Stromal cell of bone marrow (primary cell): ENCODE results near the gene AAMP.

Experiments
- DNase-seq: peaks from one replicate; pipeline ENCODE4 v3.0.0-alpha.2; 2012; ENCODE audit warnings: low read depth

Gene AAMP

DNA sequence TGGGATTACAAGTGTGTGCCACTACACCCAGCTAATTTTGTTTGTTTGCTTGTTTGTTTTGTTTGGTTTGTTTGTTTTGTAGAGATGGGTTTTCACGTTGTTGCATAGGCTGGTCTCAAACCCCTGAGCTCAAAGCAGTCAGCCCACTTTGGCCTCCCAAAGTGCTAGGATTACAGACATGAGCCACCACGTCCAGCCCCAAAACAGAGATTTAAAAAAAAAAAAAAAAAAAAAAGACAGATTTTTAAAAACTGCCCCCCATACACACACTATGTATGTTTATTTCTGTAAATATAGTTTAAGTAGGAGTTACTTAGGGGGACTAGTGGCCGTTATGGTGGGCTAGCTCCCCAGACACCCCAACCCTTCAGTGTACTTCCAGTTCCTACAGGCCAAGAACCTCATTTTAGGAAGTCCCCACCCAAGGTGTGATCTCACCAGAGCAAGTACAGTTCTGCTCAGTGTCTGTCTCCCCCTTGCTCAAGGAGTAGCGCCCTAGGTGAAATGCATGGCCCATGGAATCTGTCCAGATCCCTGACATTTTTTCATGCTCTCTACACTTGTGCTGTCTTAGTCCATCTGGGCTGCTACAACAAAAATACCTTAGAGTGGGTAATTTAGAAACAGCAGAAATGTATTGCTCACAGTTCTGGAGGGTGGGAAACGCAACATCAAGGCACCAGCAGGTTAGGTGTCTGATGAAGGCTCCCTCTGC, 23.9 kb upstream of the AAMP start:
- DNase-seq: no peak

DNA sequence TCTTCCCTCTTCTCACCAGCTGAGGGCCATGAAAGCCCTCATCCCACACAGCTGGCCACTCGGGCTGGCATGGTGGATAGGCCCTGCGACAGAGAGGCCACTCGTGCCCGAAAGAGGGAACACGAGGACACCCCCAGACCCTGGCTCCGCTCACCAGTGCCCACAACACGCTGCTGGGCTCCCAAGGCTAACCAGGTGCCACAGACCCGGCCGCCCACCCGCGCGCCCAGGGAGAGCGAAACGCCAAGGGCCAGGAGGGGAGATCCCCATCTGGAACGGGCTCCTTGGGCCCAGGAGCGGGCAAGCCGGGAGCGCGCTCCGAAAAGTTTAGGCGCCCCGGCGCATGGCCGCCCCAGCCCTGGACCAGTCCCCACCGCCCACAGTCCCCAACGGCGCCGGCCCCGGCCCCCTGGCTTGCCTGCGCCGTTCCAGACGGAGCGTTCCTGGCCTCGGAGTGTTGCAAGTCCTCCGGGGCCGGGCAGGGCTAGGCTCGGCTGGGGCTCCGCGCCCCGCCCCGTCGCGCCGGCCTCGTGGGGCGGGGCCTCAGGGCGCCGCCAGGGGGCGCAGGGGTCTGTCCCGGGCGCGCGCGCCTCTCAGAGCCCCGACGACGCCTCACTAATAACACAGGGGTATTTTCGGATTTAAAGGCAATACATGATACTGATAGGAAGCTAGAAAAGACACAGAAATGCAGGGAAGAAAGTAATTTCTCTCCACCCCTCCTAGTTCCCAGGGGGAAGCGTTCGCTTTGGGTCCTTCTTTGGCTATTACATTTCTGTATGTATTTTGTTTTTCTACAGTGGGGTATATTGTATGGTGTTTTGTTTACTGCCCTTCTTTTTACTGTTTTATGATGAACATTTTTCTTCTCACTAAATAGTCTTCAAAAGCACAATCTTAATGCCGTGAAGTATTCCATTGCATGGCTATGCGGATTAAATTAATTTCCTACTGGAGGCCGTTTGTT, 22.4 kb upstream of the AAMP start, which contains the start of gene TMBIM1:
Gene TMBIM1 (minus strand): TSS at position 456 of the 967 bp plus-strand sequence. CDS start 10,362 bp downstream, outside the sequence.
- DNase-seq: peak; percentile 57

DNA sequence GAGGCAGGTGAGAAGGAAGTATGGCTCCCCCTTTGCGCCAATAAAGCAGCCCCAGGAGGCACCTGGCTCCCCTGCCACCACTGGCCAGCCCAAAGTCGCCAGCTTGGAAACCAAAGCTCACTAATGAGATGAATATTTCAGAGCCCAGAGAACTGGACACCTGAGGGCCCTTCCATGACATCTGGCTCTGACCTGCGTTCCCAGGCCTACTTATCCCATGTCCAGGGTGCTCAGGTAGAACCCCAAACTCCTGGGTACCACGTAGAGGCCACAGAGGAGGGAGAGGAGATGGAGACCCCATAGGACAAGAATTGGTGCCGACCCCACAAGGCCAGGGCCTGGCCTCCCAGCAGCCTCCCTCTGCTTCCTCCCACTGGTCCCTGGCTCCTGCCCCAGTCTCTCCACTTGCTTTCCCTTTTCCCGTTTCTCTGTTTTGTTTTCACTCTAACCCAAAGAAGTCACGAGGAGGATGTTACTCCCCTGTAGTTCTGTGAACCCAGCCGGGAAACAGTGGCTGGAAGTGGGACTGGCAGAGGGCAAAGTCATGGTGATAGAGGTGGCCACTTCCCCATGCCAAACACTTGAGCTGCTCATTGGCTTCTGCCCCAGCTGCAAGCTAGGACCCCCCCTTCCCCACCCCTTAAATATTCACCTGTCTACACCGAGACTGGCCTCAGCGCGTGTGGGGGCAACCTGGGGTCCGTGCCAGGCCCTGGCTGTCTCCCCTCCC, 21.5 kb upstream of the AAMP start:
- DNase-seq: no peak

DNA sequence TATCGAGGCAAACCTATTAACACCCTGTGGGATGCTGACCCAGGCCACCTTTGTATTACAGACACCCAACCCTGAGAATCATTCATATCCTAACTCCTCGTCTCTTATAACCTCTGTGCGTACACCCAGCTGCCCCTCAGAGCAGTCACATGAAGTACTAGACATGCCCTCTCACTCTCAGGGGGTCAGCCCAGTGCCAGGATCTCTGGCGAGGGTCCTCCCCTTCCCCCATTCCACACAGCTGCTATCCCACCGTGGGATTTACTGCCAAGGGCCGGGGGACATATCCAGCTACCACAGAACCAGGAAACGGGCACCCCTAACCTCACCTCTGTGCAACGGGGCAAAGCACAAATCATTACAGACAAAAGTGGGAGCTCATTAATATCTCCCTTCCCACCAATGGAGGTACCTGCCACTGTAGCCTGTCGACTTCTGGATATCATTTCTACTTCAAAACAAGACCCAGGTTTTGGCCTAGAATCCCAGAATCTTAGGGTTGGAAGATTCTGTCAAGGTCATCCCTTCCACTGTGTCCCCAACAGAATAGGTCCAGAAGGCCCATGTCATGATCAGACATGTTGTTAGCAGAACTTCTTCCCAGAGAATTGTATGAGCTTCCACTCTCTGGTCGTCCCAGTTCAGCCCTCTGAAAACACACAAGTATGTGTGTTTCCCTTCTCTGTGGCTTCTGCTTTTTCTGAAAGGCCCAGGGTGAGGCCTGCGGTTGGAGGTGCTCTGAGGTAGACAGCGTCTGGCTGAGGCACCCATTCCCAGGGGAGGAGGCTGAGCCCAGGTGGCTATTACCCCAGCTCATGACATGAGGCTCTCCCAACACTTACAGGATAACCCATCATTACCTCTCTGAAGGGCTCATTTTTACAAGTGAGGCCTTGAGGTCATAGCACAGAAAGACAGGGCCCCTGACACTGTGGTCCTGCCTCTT, 20.7 kb upstream of the AAMP start:
- no peak for DNase-seq

DNA sequence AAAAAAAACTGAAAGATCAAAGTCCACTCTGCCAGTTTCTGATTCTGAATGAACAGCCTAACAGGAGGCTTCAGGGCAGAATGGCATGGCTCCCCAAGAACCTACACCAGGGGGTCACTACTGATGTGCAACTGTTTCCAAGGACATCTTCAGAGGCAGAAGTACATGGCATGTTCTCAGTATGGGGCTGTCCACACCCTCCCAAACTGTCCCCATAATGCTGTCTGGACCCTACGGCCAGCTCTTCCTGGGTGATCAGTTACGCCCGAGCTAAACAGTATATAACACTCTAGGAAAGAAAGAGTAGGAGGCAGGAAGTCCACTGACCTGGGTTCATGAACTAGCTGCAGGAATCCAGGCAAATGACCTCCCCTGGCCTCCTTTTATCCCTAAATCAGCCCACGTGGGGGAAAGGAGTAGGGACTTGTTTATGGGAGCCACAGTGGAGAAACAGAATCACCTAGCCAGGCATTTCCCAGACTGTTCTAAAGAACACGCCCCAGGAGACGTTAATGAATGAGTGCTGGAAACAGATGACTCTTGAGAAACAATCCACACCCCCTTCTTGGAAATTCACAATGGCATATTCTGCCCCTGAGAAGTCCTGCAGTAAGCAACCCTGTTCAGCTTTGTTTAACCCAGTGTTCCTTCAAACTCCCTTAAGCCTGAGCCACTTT, 19.8 kb upstream of the AAMP start:
- peak; percentile 61 for DNase-seq

DNA sequence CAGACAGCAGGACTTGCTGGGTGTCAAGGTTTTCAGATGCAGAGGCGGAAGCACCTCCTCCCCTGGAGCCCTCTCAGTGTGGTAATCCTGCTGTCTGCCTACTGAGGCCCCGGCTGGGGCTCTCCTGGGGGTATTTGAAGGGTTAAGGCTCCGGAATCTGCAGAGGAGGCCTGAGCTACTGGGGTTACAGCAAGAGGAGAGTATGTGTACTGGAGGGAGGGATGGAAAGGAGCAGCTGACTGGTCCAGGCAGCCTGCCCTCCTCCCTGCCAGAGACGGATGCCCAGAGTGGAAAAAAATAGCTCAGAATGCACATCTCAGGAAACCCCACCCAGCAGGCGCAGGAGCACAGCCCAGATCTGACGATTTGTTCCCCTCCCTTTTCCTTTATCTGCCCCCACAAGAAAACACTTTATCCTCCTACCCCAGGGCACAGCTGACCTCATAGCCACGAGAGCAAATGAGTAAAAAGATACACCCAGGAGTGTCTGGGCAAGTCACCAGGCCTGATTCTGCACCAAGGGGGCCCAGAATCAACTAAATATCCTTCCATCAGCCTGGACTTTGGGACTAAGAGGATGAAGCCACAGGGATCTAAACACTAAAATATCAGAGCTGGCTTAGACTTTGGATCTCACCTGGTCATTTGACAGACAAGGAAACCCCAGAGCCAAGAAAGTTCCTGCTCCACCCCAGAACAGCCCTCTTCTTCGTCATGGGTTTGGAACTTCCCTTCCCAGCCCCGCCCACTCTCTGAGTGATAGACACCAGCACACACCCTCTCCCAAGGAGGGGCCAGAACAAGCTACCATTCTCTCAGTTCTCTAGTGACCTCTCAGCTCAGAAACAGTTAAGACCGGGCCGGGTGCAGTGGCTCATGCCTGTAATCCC, 16.9 kb upstream of the AAMP start:
- DNase-seq: peak; percentile 97

DNA sequence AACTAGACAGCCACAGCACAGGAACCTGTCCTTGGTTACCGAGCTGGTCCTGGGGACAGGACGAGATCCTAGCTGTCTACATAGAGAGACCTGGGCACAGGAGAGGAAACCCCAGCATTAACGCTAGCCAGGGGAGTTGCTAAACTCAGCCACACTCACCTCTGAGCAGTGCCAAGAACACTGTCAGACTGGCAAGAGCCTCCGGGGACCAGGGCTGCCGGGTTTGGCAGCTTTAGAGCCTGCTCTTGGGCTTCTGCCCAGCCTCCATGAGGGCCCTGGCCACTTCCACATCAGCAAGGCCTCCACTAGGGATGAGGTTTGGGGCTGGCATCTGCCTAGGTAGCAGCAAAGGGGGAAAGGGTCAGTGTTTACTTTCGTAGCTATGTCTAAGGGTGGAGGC, 15.7 kb upstream of the AAMP start:
- DNase-seq: peak; percentile 66

DNA sequence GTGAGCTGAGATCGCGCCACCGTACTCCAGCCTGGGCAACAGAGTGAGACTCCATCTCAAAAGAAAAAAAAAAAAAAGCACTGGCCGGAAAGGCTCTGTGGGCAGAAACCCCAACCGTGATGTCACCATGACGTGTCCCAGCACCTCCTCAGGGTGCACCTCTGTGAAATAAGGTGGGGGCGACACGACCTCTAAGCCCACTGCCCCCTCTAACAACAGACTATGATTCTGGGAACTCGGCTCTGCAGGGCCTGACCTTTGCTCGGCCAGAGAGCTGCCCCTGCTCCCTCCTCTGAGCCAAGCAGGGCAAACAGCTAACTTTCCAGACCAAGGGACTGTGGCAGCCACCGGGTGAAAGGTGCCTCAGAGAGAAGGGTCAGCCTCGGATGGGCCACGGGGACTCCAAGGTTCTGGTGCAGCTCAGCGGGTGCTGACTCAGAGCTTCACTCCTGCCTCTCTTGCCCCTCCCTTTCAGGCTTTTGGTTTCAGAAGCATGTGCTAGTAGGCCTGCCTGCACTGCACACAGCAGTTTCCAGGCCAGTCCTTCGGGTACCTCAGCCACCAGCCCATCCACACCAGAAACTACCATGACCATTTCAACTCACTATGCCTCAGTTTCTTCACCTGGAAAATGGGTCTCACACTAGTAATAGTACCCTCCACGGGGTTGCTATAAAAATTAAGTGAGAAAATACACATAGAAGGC, 14.3 kb upstream of the AAMP start:
- DNase-seq: peak; percentile 76

DNA sequence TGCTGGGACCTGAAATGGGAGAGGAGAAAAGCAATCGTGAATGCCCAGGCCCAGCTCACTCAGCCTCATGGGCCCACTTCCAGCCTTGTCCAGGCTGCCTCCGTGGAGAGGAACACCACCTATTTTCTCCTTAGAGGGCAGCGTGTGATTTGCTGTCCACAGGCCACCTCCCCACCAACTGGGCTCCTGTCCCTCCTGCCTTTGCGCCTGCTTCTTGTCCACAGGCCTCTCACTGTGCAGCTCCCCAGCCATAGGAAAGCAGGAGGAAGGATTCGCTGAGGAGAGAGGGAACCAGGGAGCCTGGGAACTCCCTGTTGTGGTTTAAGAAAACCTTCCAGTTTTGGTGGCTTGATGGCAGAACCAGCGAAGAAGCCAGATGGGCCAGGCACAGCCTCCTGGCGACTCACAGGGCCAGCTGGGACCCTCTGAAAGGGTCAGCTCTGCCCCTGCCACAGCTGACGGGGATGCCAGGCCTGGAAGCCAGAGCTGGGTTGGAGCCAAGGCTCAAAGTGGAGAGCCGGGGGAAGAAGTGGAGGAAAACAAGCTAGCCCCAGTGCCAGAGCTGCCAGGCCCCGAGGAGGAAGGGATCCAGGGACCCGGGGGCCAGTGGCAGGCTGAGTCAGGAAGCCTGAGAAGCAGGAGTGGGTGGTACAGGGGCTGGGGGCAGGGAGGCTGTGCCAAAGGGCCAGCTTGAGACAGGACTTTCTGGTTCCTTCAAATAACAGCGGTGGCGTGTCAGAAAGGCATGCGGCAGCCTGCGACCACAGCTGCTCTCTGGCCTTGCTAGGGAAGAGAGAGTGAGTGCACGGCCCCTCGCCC, 12.4 kb upstream of the AAMP start:
- no peak for DNase-seq

DNA sequence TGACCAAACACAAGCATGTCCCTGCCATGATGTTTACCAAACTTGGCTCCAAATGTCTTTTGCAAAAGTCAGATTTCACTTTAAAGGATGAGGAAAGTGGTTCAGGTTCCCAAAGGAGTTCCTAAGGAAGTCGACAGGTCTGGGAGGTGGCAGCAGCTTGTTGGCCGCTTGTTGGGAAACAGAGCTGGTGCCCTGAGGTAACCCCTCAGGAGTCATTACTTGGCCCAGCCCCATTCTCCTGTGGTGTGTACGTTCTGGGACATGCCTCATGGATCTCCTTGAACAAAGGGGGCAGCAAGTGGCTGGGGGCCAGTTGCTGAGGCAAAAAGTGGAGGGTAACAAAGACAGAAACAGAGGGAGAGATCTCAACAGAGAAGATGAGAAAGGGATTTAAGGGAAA, 11.5 kb upstream of the AAMP start:
- DNase-seq: no peak

DNA sequence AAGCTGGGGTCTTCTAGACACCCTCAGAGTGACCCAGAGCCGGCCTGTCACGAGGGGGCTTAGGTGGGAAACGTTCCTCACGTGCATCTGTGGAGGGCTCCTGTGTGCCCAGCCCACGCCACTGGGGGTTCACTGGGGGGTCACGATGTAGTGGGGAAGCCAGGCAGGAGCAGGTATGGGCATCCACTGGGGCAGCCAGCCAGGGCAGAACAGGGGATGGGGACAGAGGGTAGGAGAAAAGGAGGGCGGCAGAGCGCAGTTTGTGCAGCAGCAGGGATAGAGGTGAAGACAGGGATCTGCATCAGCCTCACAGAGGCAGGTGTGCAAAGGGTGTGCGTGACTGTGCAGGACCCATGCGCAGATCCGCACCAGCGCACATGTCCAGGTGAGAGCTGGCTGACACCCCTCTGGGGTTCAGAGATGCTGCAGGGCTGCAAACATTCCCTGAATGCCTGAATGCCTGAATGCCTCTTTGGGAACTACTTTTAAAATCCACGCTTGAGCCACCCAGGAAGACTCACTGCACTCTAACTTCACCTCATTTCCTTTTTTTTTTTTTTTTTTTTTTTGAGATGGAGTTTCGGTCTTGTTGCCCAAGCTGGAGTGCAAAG, 10.4 kb upstream of the AAMP start:
- no peak for DNase-seq

DNA sequence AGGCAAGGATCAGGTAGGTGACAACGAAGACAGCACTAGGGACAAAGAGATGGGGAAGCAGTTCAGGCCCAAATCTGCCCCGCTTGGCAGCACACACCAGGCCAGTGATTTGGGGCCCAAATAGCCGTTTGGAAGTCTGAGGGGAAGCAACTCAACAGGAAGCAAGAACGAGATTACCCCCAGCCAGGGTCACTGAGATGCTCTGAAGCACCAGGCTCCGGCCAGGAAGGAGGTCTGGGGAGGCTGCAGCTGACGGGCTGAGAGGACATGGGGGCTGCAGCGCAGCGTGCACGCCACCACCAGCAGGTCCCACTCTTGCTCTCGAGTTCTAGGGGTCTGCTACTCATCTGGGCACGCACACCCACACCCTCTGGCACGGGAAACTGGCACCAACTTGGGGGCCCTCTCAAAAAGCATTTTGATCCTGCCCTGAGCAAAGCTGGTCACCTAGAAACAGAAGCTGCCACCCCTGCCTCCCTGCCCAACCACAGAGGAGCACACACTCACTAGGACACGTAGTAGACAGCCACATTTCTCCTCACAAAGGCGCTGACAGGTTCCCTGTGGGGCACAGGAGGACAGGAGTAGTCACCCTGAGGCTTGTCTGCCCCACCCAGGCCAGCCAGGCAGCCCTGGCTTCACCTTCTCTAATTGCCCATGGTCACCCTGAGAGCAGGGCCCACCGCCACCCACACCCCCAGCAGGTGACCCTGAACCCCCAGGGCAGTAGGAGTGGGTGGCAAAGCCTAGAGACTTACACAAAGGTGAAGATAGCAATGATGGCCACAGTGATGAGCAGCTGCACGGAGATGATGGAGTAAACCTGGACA, 8.8 kb upstream of the AAMP start:
- DNase-seq: no peak

DNA sequence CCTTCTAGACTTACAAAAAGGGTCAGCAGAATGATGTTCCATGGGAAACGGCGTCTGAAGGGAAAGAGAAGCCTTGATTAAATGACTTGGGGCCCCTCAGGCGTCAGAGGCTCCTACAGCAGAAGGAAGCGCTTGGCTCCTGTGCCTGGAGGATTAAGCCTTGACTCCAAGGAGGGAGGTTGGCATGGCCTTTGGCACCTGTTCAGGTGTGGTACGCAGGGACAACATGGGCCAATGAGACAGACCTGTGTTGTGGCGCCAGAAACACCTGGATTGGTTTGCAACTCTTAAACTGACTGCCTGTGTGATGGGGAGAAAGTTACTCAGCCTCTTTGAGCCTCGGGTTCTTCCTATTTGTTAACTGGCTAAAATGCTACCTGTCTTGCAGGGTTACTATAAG, 8.0 kb upstream of the AAMP start:
- DNase-seq: no peak

DNA sequence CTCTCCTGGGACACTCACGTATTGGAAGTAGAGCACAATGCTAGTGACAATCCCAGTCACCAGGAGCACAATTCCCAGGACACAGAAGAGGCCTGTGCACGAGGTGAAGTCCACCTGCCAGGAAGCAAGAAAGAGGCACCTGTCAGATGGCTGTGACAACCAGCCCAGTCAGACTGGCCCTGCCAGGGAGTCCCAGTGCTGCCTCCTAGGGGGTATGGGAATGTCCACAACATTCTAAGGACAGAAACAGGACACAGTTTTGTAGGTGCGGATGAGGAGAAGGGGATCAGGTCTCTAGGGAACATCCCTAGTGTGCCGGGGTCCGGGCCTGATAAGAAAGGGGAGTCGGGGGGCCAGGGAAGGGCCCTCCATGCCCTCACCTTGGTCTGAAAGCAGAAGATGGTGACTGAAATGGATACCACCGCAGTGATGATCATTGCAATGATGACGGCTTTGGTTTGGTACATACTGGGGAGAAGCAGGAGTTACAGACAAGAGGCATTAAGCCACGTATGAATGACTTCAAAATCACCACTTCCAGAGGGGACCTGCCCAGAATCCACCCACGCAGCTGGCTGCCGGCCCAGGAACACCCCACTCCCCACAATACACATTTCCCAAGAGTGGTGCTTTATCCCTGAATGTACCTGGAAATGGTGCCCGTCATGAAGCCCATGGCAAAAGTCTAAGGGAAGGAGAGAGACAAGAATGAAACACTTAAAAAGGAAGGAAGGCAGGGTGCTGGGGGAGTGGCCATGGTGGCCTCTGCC, 7.2 kb upstream of the AAMP start:
- no peak for DNase-seq

DNA sequence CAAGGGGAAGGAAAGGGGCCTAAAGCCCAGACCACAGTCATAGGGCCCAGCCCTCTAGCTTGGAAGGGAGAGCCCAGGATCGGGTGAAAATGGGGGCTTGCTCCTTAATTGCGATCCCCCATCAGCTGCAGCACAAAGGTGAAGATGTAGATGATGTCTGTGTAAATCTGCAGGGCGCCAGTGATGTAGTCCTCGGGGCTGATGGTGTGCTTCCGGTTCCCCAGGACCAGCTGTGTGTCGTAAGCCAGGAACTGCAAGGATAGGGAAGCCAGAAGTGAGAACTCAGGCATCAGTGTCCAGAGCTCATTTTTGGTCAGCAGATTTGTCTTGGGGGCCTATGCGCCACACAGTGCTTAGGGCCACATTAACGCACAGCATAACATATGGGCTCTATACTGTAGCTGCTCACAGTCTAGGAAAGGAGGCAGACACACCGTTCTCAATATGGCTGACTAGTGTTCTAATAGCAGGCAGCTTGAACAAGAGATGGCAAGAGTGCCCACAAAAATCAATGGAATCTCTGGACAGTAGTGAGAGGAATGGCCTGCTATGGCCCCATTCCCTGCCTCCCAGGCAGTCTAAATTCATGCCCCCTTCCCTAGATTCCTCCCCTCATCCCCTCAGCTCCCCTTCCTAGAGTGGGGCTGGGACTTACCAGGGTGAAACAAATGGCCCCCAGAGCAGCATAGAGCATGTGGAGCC, 5.6 kb upstream of the AAMP start:
- no peak for DNase-seq
